ENCODE measurements around the gene TBC1D12.

The TBC1D12 gene

GRCh38 chr10:94489976-94490788 lies 87.8 kb downstream of the TBC1D12 start:
- Histone ChIP-seq H3K9me3 (replicated peaks; ENCODE audit: insufficient read depth, low read length) (no peaks in the 10 kb centered on the region), H3K4me1 (ENCODE audit: low read length) (no peaks in the 10 kb centered on the region), H4K20me1 (ENCODE audit: insufficient read depth, low read length) (no peaks in the 10 kb centered on the region), H3K27ac (ENCODE audit: low read length) (no peak overlapping the region), H3K9me2 (replicated peaks; ENCODE audit: insufficient read depth, low read length) (no peaks in the 10 kb centered on the region), H3K4me2 (ENCODE audit: low read depth, low read length) (no peak overlapping the region), H3F3A (ENCODE audit: insufficient read depth, low read length) (0 out of 2 replicates have a peak, but pooled peaks cover 3% of the 10 kb centered on the region), H3K36me3 (replicated peaks; ENCODE audit: insufficient read depth, low read length) (no peaks in the 10 kb centered on the region), H3K79me2 (ENCODE audit: low read length) (peaks cover 15% of the 10 kb centered on the region), H3K27me3 (replicated peaks; ENCODE audit: insufficient read depth, low read length) (no peaks in the 10 kb centered on the region), H2AFZ (ENCODE audit: low read length) (no peak overlapping the region), H3K4me3 (ENCODE audit: low read length) (no peak overlapping the region), H3K9ac (ENCODE audit: low read length) (no peak overlapping the region)
- DNase-seq: no peak
- TF ChIP-seq EZH2phosphoT487 (IDR thresholded peaks at IDR 0.05; ENCODE audit: low read length): no peak
- TF ChIP-seq EZH2 (optimal IDR thresholded peaks at IDR 0.05; ENCODE audit: low read depth, low read length): no peak
- no peak for TF ChIP-seq CTCF (IDR thresholded peaks at IDR 0.05; ENCODE audit: low read length)

- no peak overlapping the region for H3K4me2 ChIP-seq (ENCODE audit: low read depth, low read length)
- H3K9ac ChIP-seq (ENCODE audit: low read length): no peak overlapping the region
- no peaks in the 10 kb centered on the region for H3K27me3 ChIP-seq (replicated peaks; ENCODE audit: insufficient read depth, low read length)
- H3K36me3 ChIP-seq (replicated peaks; ENCODE audit: insufficient read depth, low read length): no peaks in the 10 kb centered on the region
- H2AFZ ChIP-seq (ENCODE audit: low read length): no peak overlapping the region
- TF ChIP-seq EZH2 (optimal IDR thresholded peaks at IDR 0.05; ENCODE audit: low read depth, low read length): no peak
- TF ChIP-seq EZH2phosphoT487 (IDR thresholded peaks at IDR 0.05; ENCODE audit: low read length): no peak
- TF ChIP-seq CTCF (IDR thresholded peaks at IDR 0.05; ENCODE audit: low read length): no peak
- peaks cover 15% of the 10 kb centered on the region for H3K79me2 ChIP-seq (ENCODE audit: low read length)
- no peaks in the 10 kb centered on the region for H4K20me1 ChIP-seq (ENCODE audit: insufficient read depth, low read length)
- H3K4me3 ChIP-seq (ENCODE audit: low read length): no peak overlapping the region
- 0 out of 2 replicates have a peak, but pooled peaks cover 3% of the 10 kb centered on the region for H3F3A ChIP-seq (ENCODE audit: insufficient read depth, low read length)
- no peak overlapping the region for H3K27ac ChIP-seq (ENCODE audit: low read length)
- no peaks in the 10 kb centered on the region for H3K4me1 ChIP-seq (ENCODE audit: low read length)
- H3K9me2 ChIP-seq (replicated peaks; ENCODE audit: insufficient read depth, low read length): no peaks in the 10 kb centered on the region
- no peak for DNase-seq
- H3K9me3 ChIP-seq (replicated peaks; ENCODE audit: insufficient read depth, low read length): no peaks in the 10 kb centered on the region
These were observed 88.4 kb downstream of the TBC1D12 start for GRCh38 chr10:94490789-94491039.

- H3K4me1 ChIP-seq (ENCODE audit: low read length): no peaks in the 10 kb centered on the region
- H3F3A ChIP-seq (ENCODE audit: insufficient read depth, low read length): 0 out of 2 replicates have a peak, but pooled peaks cover 3% of the 10 kb centered on the region
- no peaks in the 10 kb centered on the region for H3K9me3 ChIP-seq (replicated peaks; ENCODE audit: insufficient read depth, low read length)
- no peak overlapping the region for H3K4me3 ChIP-seq (ENCODE audit: low read length)
- no peak overlapping the region for H3K9ac ChIP-seq (ENCODE audit: low read length)
- H3K27ac ChIP-seq (ENCODE audit: low read length): no peak overlapping the region
- H3K36me3 ChIP-seq (replicated peaks; ENCODE audit: insufficient read depth, low read length): no peaks in the 10 kb centered on the region
- H3K27me3 ChIP-seq (replicated peaks; ENCODE audit: insufficient read depth, low read length): no peaks in the 10 kb centered on the region
- TF ChIP-seq EZH2 (optimal IDR thresholded peaks at IDR 0.05; ENCODE audit: low read depth, low read length): no peak
- H3K9me2 ChIP-seq (replicated peaks; ENCODE audit: insufficient read depth, low read length): no peaks in the 10 kb centered on the region
- H4K20me1 ChIP-seq (ENCODE audit: insufficient read depth, low read length): no peaks in the 10 kb centered on the region
- H3K79me2 ChIP-seq (ENCODE audit: low read length): peaks cover 10% of the 10 kb centered on the region
- no peak overlapping the region for H2AFZ ChIP-seq (ENCODE audit: low read length)
- no peak for DNase-seq
- H3K4me2 ChIP-seq (ENCODE audit: low read depth, low read length): no peak overlapping the region
These were observed 91.1 kb downstream of the TBC1D12 start for GRCh38 chr10:94493463-94493862.

- H3K4me3 ChIP-seq (ENCODE audit: low read length): no peak overlapping the region
- no peaks in the 10 kb centered on the region for H3K36me3 ChIP-seq (replicated peaks; ENCODE audit: insufficient read depth, low read length)
- no peak overlapping the region for H2AFZ ChIP-seq (ENCODE audit: low read length)
- TF ChIP-seq EZH2phosphoT487 (IDR thresholded peaks at IDR 0.05; ENCODE audit: low read length): no peak
- no peak for TF ChIP-seq EZH2 (optimal IDR thresholded peaks at IDR 0.05; ENCODE audit: low read depth, low read length)
- TF ChIP-seq CTCF (IDR thresholded peaks at IDR 0.05; ENCODE audit: low read length): no peak
- H3K4me1 ChIP-seq (ENCODE audit: low read length): no peaks in the 10 kb centered on the region
- no peaks in the 10 kb centered on the region for H3K79me2 ChIP-seq (ENCODE audit: low read length)
- H3F3A ChIP-seq (ENCODE audit: insufficient read depth, low read length): 0 out of 2 replicates have a peak, but pooled peaks cover 3% of the 10 kb centered on the region
- no peak overlapping the region for H3K27ac ChIP-seq (ENCODE audit: low read length)
- H3K27me3 ChIP-seq (replicated peaks; ENCODE audit: insufficient read depth, low read length): no peaks in the 10 kb centered on the region
- no peaks in the 10 kb centered on the region for H3K9me2 ChIP-seq (replicated peaks; ENCODE audit: insufficient read depth, low read length)
- DNase-seq: no peak
- no peak overlapping the region for H3K4me2 ChIP-seq (ENCODE audit: low read depth, low read length)
- H4K20me1 ChIP-seq (ENCODE audit: insufficient read depth, low read length): no peaks in the 10 kb centered on the region
- H3K9ac ChIP-seq (ENCODE audit: low read length): no peak overlapping the region
- H3K9me3 ChIP-seq (replicated peaks; ENCODE audit: insufficient read depth, low read length): no peaks in the 10 kb centered on the region
These were observed 93.7 kb downstream of the TBC1D12 start for GRCh38 chr10:94496010-94496409.

Measured in MM.1S (cell line).